ENCODE data around the gene USH1C. TPM values are rescaled to one million over a fixed set of nuclear protein-coding genes. Genes with fewer than 3 reads are reported as not detected.
A peak's percentile ranks its signal among the peaks of the same experiment; 100 is the strongest.

The USH1C gene
- total RNA-seq, 1 experiment from 2014 or later = 101 TPM

DNA sequence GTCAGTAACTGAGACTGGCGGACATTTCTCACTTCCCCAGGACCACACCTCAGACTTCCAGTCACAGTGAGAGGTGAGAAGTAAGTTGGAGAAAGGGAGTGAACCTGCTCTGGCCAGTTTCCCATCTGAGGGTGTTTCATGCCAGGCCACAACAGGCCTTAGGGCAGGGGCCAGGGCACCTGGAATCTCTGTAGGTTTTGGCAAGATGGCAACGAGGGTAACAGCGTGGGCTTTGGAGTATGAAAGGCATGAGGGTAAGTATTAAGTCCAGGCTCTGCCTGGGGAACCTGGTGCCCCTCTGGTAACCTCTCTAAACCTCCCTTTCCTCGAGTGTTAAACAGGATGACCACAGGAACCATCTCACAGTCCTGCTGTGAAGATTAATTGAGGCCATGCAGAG is 39.1 kb downstream of the USH1C start:
- CTCF ChIA-PET = interaction anchor here (0.8 to 1.1 kb wide), 3 partner anchors 32 to 122 kb away, joined by 3 to 4 read pairs (median 3); partner anchors contain the start of gene KCNJ11
- BruUV-seq (replicated peaks) = no TSS peak
- no peaks in the 10 kb centered on the region for H3K27me3 Mint-ChIP-seq (ENCODE audit: insufficient read depth, unreplicated experiment)
- no peaks in the 10 kb centered on the region for H3K4me1 Mint-ChIP-seq (ENCODE audit: low read depth, unreplicated experiment)
- H3K9me3 ChIP-seq = no peaks in the 10 kb centered on the region
- H3K27me3 ChIP-seq (replicated peaks; ENCODE audit: control insufficient read depth, insufficient read depth, low read length) = no peaks in the 10 kb centered on the region
- peaks cover 81% of the 10 kb centered on the region for H3K36me3 Mint-ChIP-seq (ENCODE audit: insufficient read depth, unreplicated experiment)
- POLR2A ChIA-PET = no interaction called here
- H3K4me3 ChIP-seq (ENCODE audit: low read depth, low read length) = no peak overlapping the region
- H3K4me3 Mint-ChIP-seq (ENCODE audit: unreplicated experiment) = no peak overlapping the region
- H3K36me3 ChIP-seq (ENCODE audit: control insufficient read depth, insufficient read depth, low read length) = no peaks in the 10 kb centered on the region
- DNase-seq = no peak
- no peaks in the 10 kb centered on the region for H3K9me3 Mint-ChIP-seq (ENCODE audit: unreplicated experiment)
- H3K27ac Mint-ChIP-seq (ENCODE audit: unreplicated experiment) = no peak overlapping the region
- H3K4me1 ChIP-seq = no peaks in the 10 kb centered on the region
- intact Hi-C loops (cut with micrococcal nuclease; ENCODE audit: unreplicated experiment) = no loop called here
- TF ChIP-seq, protein P1, sequence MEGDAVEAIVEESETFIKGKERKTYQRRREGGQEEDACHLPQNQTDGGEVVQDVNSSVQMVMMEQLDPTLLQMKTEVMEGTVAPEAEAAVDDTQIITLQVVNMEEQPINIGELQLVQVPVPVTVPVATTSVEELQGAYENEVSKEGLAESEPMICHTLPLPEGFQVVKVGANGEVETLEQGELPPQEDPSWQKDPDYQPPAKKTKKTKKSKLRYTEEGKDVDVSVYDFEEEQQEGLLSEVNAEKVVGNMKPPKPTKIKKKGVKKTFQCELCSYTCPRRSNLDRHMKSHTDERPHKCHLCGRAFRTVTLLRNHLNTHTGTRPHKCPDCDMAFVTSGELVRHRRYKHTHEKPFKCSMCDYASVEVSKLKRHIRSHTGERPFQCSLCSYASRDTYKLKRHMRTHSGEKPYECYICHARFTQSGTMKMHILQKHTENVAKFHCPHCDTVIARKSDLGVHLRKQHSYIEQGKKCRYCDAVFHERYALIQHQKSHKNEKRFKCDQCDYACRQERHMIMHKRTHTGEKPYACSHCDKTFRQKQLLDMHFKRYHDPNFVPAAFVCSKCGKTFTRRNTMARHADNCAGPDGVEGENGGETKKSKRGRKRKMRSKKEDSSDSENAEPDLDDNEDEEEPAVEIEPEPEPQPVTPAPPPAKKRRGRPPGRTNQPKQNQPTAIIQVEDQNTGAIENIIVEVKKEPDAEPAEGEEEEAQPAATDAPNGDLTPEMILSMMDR (IDR thresholded peaks at IDR 0.05; ENCODE audit: insufficient read depth in 1 of 2, low read depth in 1 of 2, low read length in 1 of 2, severe bottlenecking in 1 of 2, unreplicated experiment in 1 of 2) = no peak

DNA sequence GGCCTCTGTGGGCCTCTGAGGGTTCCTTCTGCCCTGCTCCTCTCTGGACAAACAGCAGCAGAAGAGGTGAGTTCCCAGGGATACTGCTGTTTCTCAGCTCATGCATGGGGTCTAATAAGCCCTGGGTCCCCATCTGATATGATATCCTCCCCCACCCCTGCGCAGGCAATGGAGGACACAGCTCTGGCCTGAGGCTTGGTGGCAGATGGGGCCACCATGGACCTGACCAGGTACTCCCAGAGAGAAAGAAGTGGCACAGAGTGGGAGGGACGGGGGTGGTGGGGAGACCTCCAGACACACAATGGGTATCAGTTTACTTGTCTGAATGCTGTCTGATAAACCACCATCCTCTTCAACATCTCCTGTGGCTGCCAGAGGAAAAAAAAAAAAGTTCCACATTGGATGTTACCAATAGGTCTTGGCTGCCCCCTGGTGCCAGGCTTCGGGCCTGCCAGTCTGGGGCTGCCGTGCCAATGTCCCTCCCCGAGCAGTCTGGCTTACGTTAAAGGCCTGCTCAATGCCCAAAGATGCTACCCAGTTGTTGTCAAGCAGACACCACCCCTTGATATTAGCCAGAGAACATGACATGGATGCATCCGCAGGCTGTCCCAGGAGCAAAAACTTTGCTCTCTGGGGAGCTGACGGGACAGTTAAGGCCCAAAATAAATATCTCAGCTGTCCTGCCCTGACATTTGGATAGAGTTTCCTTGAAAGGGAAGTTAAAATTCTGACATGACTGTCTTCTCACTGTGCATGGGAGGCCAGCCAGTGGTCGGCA is 39.7 kb downstream of the USH1C start:
- Histone ChIP-seq H3K4me3 (ENCODE audit: low read depth, low read length) (no peak overlapping the region), H3K27me3 (replicated peaks; ENCODE audit: control insufficient read depth, insufficient read depth, low read length) (no peaks in the 10 kb centered on the region), H3K9me3 (no peaks in the 10 kb centered on the region), H3K4me1 (no peaks in the 10 kb centered on the region), H3K36me3 (ENCODE audit: control insufficient read depth, insufficient read depth, low read length) (no peaks in the 10 kb centered on the region)
- no peak overlapping the region for H3K27ac Mint-ChIP-seq (ENCODE audit: unreplicated experiment)
- TF ChIP-seq, protein P1 (IDR thresholded peaks at IDR 0.05; ENCODE audit: insufficient read depth in 1 of 2, low read depth in 1 of 2, low read length in 1 of 2, severe bottlenecking in 1 of 2, unreplicated experiment in 1 of 2) = peak; percentile 61 to 73
- no peaks in the 10 kb centered on the region for H3K27me3 Mint-ChIP-seq (ENCODE audit: insufficient read depth, unreplicated experiment)
- peaks cover 81% of the 10 kb centered on the region for H3K36me3 Mint-ChIP-seq (ENCODE audit: insufficient read depth, unreplicated experiment)
- ChIA-PET POLR2A (no interaction called here), CTCF (interaction anchor here (0.6 to 1.1 kb wide), 5 partner anchors 8 to 121 kb away, joined by 3 to 4 read pairs (median 3); partner anchors contain the start of gene KCNJ11)
- H3K9me3 Mint-ChIP-seq (ENCODE audit: unreplicated experiment) = no peaks in the 10 kb centered on the region
- BruUV-seq (replicated peaks) = no TSS peak
- H3K4me1 Mint-ChIP-seq (ENCODE audit: low read depth, unreplicated experiment) = no peaks in the 10 kb centered on the region
- intact Hi-C loops (cut with micrococcal nuclease; ENCODE audit: unreplicated experiment) = loop anchor here (1.0 kb wide), 1 partner anchor 120 kb away; no protein-coding TSS in a partner anchor
- peak in 1 of 2 experiments; percentile 81 for DNase-seq
- H3K4me3 Mint-ChIP-seq (ENCODE audit: unreplicated experiment) = no peak overlapping the region

DNA sequence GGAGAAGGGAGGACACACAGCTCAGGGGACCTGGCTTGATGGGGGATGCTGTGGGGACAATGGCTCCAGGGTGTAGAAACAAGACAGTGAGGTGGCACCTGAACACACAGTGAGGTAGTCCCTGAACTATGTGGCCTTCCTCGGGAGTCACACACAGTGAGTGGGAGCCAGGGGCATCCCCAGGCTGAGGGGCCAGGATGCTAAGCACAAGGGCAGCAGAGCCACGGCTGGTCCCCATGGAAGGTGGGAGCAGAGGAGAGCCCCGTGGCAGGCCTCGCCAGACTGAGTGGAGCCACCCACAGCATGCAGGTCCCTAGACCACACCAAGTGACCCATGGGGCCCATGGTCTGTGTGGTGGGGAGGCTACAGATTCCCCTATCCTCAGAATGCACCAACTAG is 41.6 kb downstream of the USH1C start:
- Mint-ChIP-seq H3K9me3 (ENCODE audit: unreplicated experiment) (no peaks in the 10 kb centered on the region), H3K4me3 (ENCODE audit: unreplicated experiment) (no peak overlapping the region), H3K36me3 (ENCODE audit: insufficient read depth, unreplicated experiment) (peaks cover 88% of the 10 kb centered on the region), H3K27ac (ENCODE audit: unreplicated experiment) (peak overlapping the region; percentile 42), H3K27me3 (ENCODE audit: insufficient read depth, unreplicated experiment) (no peaks in the 10 kb centered on the region), H3K4me1 (ENCODE audit: low read depth, unreplicated experiment) (no peaks in the 10 kb centered on the region)
- no peaks in the 10 kb centered on the region for H3K27me3 ChIP-seq (replicated peaks; ENCODE audit: control insufficient read depth, insufficient read depth, low read length)
- intact Hi-C loops (cut with micrococcal nuclease; ENCODE audit: unreplicated experiment) = no loop called here
- H3K9me3 ChIP-seq = no peaks in the 10 kb centered on the region
- DNase-seq = no peak
- TF ChIP-seq, protein P1 (IDR thresholded peaks at IDR 0.05; ENCODE audit: insufficient read depth in 1 of 2, low read depth in 1 of 2, low read length in 1 of 2, severe bottlenecking in 1 of 2, unreplicated experiment in 1 of 2) = no peak
- BruUV-seq (replicated peaks) = no TSS peak
- POLR2A ChIA-PET = no interaction called here
- no peak overlapping the region for H3K4me3 ChIP-seq (ENCODE audit: low read depth, low read length)
- CTCF ChIA-PET = interaction anchor here (1.2 to 1.6 kb wide), 2 partner anchors 114 to 119 kb away, joined by 4 read pairs; partner anchors contain the start of gene KCNJ11
- H3K4me1 ChIP-seq = no peaks in the 10 kb centered on the region
- no peaks in the 10 kb centered on the region; the same call in 1 of the 2 replicates for H3K36me3 ChIP-seq (ENCODE audit: control insufficient read depth, insufficient read depth, low read length)

Measured in Caco-2 (cell line).